ENCODE results near the gene SAMM50.

SAMM50 gene

DNA sequence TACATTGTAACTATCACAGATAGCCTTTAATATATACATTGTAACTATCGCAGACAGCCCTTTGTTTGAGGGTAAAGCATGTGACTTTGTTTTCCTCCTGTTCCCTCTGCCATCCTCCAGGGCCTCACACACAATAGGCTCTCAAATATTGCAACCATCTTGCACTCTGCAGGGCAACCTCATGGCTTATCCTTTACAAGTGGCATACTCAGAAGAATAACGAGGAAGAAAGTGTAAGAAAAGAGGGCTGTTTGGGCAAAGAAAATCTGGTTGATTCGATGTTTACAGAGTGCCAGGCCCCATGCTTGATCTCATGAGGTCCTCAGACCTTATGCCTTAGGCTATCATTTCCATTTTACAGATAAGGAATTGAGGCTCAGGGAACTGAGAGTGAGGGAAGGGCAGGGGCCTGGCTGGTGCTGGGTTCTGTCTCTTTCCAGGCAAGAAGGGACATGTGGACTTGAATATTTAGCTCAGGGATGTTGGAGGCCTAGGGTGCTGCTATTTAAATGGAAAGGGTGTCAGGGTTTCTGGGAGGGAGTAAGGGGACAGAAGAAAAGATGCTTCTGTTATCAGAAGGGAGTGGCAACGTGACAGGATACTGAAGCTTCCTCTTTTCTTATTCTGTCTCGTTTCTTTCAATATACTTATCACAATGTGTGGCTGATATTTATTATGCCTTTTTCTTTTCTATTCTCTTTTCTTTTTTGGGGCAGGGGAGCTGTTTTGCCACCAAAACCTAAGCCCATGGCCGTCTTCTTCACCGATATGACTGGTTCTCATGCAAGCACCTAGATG lies 1.1 kb upstream of the SAMM50 start:
- no peak for DNase-seq (ENCODE audit: low spot score)
- H3K18ac ChIP-seq (ENCODE audit: low read length), result no peak overlapping the region
- no peak overlapping the region for H3K9ac ChIP-seq (ENCODE audit: low read depth, low read length, poor library complexity)
- peak overlapping the region; percentile 94 to 99 for H3K4me3 ChIP-seq (ENCODE audit: low read length in 2 of 2)
- no peak overlapping the region for H2BK5ac ChIP-seq (ENCODE audit: low read length)
- peak overlapping the region; percentile 94 for H3K4me2 ChIP-seq (ENCODE audit: insufficient read depth, low read length, poor library complexity, severe bottlenecking)
- no peak overlapping the region for H3K4ac ChIP-seq (ENCODE audit: low read length)
- H2AFZ ChIP-seq (ENCODE audit: low read length), result peak overlapping the region; percentile 84
- H2BK12ac ChIP-seq (ENCODE audit: low read length), result no peak overlapping the region
- H2BK120ac ChIP-seq (ENCODE audit: low read depth, low read length), result no peak overlapping the region
- H2BK15ac ChIP-seq (ENCODE audit: low read length), result no peak overlapping the region
- H3K79me1 ChIP-seq (ENCODE audit: low read depth, low read length), result peaks cover 4% of the 10 kb centered on the region
- H4K8ac ChIP-seq (ENCODE audit: low read depth, low read length), result no peak overlapping the region
- H2AK5ac ChIP-seq (ENCODE audit: low read depth, low read length), result no peak overlapping the region
- H3K4me1 ChIP-seq (ENCODE audit: control insufficient read depth in 2 of 2, insufficient read depth in 1 of 2, low read depth in 1 of 2, low read length in 2 of 2), result peaks cover 6% of the 10 kb centered on the region in 2 donors
- H3K27ac ChIP-seq (replicated peaks; ENCODE audit: low read length), result no peak overlapping the region
- WGBS, 2 donors (ENCODE audit: extremely low coverage in 2 of 2, insufficient read length in 2 of 2, insufficient replicate concordance in 1 of 2), result no CpG with 5 or more reads among the region's 7 CpGs
- no peak overlapping the region for H3K14ac ChIP-seq (ENCODE audit: low read length)
- no peak overlapping the region for H4K91ac ChIP-seq (ENCODE audit: low read depth, low read length, poor library complexity)
- H3K36me3 ChIP-seq (replicated peaks in 1 of 2; ENCODE audit: control insufficient read depth in 2 of 2, insufficient read depth in 2 of 2, low read length in 2 of 2), result no peaks in the 10 kb centered on the region
- no peaks in the 10 kb centered on the region for H3K9me3 ChIP-seq (replicated peaks in 1 of 2; ENCODE audit: control insufficient read depth in 2 of 2, insufficient read depth in 1 of 2, low read depth in 1 of 2, low read length in 2 of 2)
- H3K23ac ChIP-seq (ENCODE audit: low read depth, low read length, poor library complexity), result no peak overlapping the region
- H3K27me3 ChIP-seq (ENCODE audit: control insufficient read depth in 3 of 3, insufficient read depth in 3 of 3, low read depth in 1 of 3, low read length in 3 of 3), result no peaks in the 10 kb centered on the region

- Histone ChIP-seq H3K14ac (ENCODE audit: low read length) (no peak overlapping the region), H2AFZ (ENCODE audit: low read length) (peak overlapping the region; percentile 84), H2AK5ac (ENCODE audit: low read depth, low read length) (peak overlapping the region; percentile 68), H3K27me3 (ENCODE audit: control insufficient read depth in 3 of 3, insufficient read depth in 3 of 3, low read depth in 1 of 3, low read length in 3 of 3) (no peaks in the 10 kb centered on the region), H2BK15ac (ENCODE audit: low read length) (no peak overlapping the region), H3K27ac (replicated peaks; ENCODE audit: low read length) (peak overlapping the region; percentile 81), H3K4me1 (ENCODE audit: control insufficient read depth in 2 of 2, insufficient read depth in 1 of 2, low read depth in 1 of 2, low read length in 2 of 2) (peaks cover 6% of the 10 kb centered on the region in 2 donors), H3K4me3 (ENCODE audit: low read length in 2 of 2) (peak overlapping the region; percentile 94 to 99), H2BK120ac (ENCODE audit: low read depth, low read length) (no peak overlapping the region), H3K23ac (ENCODE audit: low read depth, low read length, poor library complexity) (no peak overlapping the region), H3K79me1 (ENCODE audit: low read depth, low read length) (peaks cover 4% of the 10 kb centered on the region), H3K4ac (ENCODE audit: low read length) (peak overlapping the region; percentile 17), H3K9me3 (replicated peaks in 1 of 2; ENCODE audit: control insufficient read depth in 2 of 2, insufficient read depth in 1 of 2, low read depth in 1 of 2, low read length in 2 of 2) (no peaks in the 10 kb centered on the region), H2BK12ac (ENCODE audit: low read length) (no peak overlapping the region), H3K18ac (ENCODE audit: low read length) (no peak overlapping the region), H4K8ac (ENCODE audit: low read depth, low read length) (no peak overlapping the region), H3K9ac (ENCODE audit: low read depth, low read length, poor library complexity) (peak overlapping the region; percentile 96), H3K4me2 (ENCODE audit: insufficient read depth, low read length, poor library complexity, severe bottlenecking) (peak overlapping the region; percentile 89), H3K36me3 (replicated peaks in 1 of 2; ENCODE audit: control insufficient read depth in 2 of 2, insufficient read depth in 2 of 2, low read length in 2 of 2) (peaks cover 0 to 2% of the 10 kb centered on the region in 2 donors), H2BK5ac (ENCODE audit: low read length) (peak overlapping the region; percentile 83), H4K91ac (ENCODE audit: low read depth, low read length, poor library complexity) (no peak overlapping the region)
- WGBS, 2 donors (ENCODE audit: extremely low coverage in 2 of 2, insufficient read length in 2 of 2, insufficient replicate concordance in 1 of 2), result no CpG with 5 or more reads among the region's 17 CpGs
- DNase-seq (ENCODE audit: low spot score), result no peak
Observed at GRCh38 chr22:43955883-43956782, 891 bp downstream of the SAMM50 start.

- no peak overlapping the region for H3K4ac ChIP-seq (ENCODE audit: low read length)
- no CpG with 5 or more reads among the region's 9 CpGs for WGBS, 2 donors (ENCODE audit: extremely low coverage in 2 of 2, insufficient read length in 2 of 2, insufficient replicate concordance in 1 of 2)
Observed at GRCh38 chr22:43956805-43957463, 1.7 kb downstream of the SAMM50 start.

More at GRCh38 chr22:43956805-43957463, 1.7 kb downstream of the SAMM50 start:
- Histone ChIP-seq H2BK12ac (ENCODE audit: low read length) (no peak overlapping the region), H3K4me3 (ENCODE audit: low read length in 2 of 2) (peak overlapping the region in 1 of 2 donors; percentile 99), H3K4me2 (ENCODE audit: insufficient read depth, low read length, poor library complexity, severe bottlenecking) (no peak overlapping the region), H2AFZ (ENCODE audit: low read length) (no peak overlapping the region), H3K27ac (replicated peaks; ENCODE audit: low read length) (no peak overlapping the region), H3K23ac (ENCODE audit: low read depth, low read length, poor library complexity) (no peak overlapping the region), H3K27me3 (ENCODE audit: control insufficient read depth in 3 of 3, insufficient read depth in 3 of 3, low read depth in 1 of 3, low read length in 3 of 3) (no peaks in the 10 kb centered on the region), H2BK120ac (ENCODE audit: low read depth, low read length) (no peak overlapping the region), H2BK5ac (ENCODE audit: low read length) (no peak overlapping the region), H3K4me1 (ENCODE audit: control insufficient read depth in 2 of 2, insufficient read depth in 1 of 2, low read depth in 1 of 2, low read length in 2 of 2) (peaks cover 6% of the 10 kb centered on the region in 2 donors), H3K36me3 (replicated peaks in 1 of 2; ENCODE audit: control insufficient read depth in 2 of 2, insufficient read depth in 2 of 2, low read length in 2 of 2) (peaks cover 0 to 2% of the 10 kb centered on the region in 2 donors), H3K9me3 (replicated peaks in 1 of 2; ENCODE audit: control insufficient read depth in 2 of 2, insufficient read depth in 1 of 2, low read depth in 1 of 2, low read length in 2 of 2) (no peaks in the 10 kb centered on the region), H2BK15ac (ENCODE audit: low read length) (no peak overlapping the region), H3K79me1 (ENCODE audit: low read depth, low read length) (peaks cover 4% of the 10 kb centered on the region), H3K14ac (ENCODE audit: low read length) (no peak overlapping the region), H4K91ac (ENCODE audit: low read depth, low read length, poor library complexity) (no peak overlapping the region), H3K9ac (ENCODE audit: low read depth, low read length, poor library complexity) (no peak overlapping the region), H4K8ac (ENCODE audit: low read depth, low read length) (no peak overlapping the region), H2AK5ac (ENCODE audit: low read depth, low read length) (no peak overlapping the region), H3K18ac (ENCODE audit: low read length) (no peak overlapping the region)
- DNase-seq (ENCODE audit: low spot score), result no peak
